Activated effector memory CD4-positive, alpha-beta T cell treated with Interleukin-2 at 50 U/mL for 16 hours (primary cell): Measurements from ENCODE around the gene NECTIN2.

ENCODE experiments used
- DNase-seq: peaks from one replicate; pipeline ENCODE4 v3.0.0-alpha.2; 2020

The NECTIN2 gene

GRCh38 chr19:44845612-44846454, at the start of gene NECTIN2:
NECTIN2 (plus strand) TSS chr19:44846297; CDS start chr19:44846526, 229 bp downstream.
- peak; percentile 42 for DNase-seq

DNA sequence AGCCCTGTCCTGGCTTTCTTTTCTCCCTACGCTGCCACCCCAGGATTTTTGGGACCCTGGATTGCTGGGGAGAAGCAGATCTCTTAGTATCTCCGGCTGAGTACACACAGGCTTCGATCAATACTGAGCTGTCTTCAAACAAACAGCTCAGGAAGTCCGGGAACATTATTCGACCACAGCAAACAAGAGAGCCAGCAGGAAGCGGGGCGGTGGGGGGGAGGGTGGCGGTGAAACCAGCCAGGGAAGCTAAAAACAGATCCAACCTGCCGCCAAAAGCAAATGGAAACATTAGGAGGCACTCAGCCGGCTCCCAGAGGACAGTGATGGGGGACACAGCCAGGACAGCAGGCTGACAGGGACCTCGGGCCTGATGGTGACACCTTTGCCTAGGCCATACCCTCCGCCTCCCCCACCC, 49.4 kb upstream of the NECTIN2 start:
- DNase-seq: peak; percentile 10

DNA sequence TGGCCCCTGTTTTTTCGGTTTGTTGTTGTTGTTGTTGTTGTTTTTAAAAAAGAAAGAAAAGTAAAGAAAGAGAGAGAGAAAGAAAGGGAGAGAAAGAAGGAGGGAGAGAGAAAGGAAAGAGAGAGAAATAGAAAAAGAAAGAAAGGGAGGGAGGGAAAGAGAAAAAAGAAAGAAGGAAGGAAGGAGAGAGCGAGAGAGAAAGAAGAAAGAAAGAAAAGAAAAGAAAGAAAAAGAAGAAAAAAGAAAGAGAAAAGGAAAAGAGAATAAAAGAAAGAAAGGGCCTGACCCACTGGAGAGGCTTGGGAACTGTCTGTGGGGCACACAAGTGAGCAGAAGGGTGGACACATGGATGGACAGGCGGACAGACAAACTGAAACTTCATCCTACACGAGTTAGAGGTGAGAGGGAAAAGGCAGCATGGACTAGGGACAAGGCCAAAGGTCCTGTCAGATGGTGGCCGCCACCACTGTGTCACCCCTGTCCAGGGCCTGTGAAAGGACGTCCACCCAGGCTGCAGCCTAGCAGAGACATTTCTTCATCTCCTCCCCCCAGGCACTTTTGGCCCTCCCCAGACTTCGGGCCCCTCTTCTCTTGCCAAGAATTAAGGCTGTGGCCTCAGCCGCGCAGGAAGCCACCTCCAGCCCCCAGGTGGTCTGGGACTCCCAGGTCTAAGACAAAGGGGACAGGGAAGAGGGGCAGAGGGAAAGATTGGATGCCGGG, 46.3 kb upstream of the NECTIN2 start:
- DNase-seq: no peak

DNA sequence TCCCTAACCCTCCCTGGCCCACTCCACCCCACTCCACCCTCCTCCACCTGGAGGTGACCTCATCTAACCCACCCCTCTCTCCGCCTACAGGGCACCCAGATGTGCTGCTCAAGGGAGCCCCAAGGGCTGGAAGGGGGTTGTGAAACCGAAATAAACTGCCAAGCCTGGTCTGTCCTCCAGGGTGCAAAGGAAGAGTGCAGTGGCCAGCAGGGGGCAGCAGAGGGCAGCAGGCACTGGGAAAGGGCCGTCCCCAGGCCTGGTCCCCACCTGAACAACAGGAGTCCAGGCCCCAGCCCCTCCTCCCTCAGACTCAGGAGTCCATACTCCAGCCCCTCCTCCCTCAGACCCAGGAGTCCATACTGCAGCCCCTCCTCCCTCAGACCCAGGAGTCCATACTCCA, 45.6 kb upstream of the NECTIN2 start:
- DNase-seq: peak; percentile 62

DNA sequence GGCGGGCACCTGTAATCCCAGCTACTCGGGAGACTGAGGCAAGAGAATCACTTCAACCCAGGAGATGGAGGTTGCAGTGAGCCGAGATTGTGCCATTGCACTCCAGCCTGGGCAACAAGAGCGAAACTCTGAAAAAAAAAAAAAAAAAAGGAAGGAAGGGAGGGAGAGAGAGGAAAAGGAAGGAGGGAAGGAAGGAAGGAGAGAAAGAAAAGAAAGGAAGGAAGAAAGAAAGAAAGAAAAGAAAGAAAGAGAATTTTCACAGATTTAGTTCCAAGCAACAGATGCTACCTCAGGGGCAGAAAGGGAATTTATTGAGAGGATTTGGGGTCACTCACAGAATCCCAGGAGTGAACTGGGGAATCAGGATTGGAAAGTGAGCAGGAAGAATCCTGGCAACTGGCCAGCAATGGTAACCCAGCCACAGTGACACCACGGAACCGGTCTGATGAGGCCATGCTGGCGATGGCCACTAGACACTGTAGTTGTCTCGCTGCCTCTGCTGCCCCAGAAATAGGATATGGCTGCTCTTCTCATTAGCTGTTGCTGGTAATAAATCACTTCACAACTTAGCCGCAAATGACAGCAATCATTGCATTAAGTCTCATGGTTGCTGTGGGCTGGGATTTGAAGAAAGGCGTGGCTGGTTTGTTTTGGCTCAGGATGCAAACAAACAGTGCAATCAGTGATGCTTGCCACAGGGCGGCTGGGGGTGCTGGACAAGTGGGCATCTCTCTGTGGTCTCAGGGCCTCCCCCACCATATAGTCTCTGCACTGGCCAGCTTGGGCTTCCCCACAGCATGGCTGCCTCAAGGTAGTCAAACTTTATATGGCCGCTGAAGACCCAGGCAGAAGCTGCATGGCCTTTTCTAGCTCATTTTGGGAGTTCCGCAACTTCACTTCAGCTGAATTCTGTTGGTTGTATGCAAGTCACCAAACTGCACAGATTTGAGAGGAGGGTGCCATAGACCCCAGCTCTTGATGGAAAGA, 42.4 kb upstream of the NECTIN2 start:
- no peak for DNase-seq

DNA sequence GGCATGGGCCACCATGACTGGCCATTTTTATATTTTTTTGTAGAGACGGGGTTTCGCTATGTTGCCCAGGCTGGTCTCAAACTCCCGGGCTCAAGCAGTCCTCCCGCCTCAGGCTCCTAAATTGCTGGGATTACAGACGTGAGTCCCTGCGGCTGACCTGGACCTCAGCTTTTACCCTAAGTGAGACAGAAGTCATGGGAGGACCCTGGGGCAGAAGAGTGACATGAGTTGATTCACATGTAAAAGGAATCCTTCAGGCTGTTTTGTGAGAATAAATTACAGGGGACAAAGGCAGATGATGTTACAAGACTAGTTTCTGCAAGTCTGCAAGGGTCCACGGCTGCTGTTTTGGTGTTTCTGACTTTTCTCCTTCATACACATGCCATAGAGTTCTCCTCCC, 39.8 kb upstream of the NECTIN2 start:
- DNase-seq: no peak

GRCh38 chr19:44807162-44807561, 38.9 kb upstream of the NECTIN2 start:
- DNase-seq: no peak

DNA sequence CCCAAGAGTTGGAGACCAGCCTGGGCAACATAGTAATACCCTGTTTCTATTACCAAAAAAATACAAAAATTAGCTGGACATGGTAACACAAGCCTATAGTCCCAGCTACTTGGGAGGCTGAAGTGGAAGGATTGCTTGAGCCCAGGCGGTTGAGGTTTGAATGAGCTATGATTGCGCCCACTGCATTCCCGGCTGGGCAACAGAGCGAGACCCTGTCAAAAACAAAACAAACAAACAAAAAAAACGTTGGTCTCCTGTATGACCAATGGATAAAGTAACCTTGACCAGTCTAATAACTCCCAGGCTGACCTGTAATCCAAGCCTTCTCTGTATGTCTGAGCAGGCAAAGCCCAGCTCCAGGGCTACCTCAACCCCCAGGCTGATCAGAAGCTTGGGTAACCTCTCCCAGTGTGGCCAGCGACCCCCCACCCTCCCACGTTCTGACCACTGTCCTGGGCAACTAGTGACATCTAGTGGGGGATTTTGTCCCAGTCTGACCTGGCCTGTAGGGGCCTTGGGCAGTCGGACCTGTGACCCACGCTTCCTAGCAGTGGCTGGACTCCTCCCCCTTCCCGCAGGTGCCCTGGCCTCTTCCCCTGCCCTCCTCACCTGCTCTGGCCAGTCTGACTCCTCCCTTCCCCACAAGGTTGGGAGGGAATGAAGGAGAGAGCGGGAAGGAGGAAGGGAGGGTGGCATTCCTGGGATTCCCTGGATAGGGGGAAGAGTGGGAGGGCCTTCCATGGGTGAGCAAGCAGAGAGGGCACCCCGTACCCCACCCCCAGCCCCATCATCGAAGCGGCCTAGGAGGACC, 38.2 kb upstream of the NECTIN2 start:
- no peak for DNase-seq

DNA sequence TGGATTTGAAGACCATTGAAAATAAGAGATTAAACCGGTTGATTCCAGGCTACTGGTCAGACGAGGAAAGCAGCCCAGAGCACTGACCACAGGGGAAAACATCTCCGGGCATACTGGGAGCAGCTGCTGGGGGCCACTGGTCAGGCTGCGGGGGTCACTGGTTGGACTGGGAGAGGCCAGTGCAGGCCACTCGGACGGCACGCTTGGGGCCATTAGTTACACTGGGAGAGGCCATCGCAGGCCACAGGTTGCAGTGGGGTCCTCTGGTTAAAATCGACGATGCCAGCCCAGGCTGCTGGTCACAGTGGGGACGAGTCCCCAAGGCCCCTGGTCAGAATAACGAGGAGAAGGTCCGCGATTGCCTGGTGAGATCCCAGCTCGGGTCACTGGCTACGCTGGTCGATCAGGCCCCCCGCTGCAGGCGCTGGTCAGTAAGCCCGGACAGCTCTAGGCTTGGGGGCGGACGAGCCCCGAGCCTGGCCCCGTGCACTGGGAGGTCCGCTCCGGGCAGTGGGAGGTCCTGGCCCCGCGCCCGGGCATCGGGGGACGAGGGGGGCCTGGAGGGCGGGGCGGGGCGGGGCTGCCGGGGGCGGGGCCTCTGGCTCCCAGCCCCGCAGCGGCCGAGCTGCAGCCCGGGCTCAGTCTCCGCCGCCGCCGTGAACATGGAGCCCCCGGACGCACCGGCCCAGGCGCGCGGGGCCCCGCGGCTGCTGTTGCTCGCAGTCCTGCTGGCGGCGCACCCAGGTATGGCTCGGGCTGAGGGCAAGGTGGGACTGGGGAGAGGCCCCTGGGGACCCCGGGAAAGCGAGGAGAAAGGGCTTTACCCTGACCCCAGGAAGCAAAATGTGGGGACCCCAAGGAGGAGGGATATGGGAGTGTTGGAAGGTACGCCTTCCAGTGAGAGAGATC, 37.4 kb upstream of the NECTIN2 start, which contains the start of gene BCAM:
BCAM (plus strand) TSS at position 641 of the 909 bp plus-strand sequence; CDS start at position 663, 22 bp downstream.
- DNase-seq: no peak

- no peak for DNase-seq
Measured at GRCh38 chr19:44809577-44810233, 36.4 kb upstream of the NECTIN2 start.

GRCh38 chr19:44810234-44811121, 35.6 kb upstream of the NECTIN2 start:
- DNase-seq: no peak

- no peak for DNase-seq
Measured at GRCh38 chr19:44811122-44811419, 35.0 kb upstream of the NECTIN2 start.

- no peak for DNase-seq
Measured at GRCh38 chr19:44812142-44812718, 33.9 kb upstream of the NECTIN2 start.

DNA sequence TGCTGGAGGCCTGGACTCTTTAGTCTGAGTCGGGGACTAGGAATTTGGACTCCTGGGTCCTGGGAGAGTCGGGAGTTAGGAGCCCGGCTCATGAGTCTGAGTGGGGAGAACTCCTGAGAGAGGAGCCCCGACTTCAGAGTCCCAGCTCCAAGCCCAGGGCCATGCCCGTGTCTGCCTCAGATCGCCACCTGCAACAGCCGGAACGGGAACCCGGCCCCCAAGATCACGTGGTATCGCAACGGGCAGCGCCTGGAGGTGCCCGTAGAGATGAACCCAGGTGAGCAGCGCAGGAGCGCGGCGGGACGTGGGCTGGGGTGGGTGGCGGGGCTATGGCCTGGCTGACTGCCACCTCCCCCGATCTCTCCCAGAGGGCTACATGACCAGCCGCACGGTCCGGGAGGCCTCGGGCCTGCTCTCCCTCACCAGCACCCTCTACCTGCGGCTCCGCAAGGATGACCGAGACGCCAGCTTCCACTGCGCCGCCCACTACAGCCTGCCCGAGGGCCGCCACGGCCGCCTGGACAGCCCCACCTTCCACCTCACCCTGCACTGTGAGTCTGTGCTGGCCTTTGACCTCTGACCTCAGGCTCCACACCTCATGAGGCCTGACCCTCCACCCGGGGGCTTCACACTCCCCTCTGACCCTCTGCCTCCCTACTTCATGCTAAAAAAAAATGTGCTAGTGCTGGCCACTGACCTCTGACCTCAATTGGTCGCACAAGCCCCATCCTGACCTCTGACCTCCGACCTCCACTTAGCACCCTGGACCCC, 32.8 kb upstream of the NECTIN2 start:
- no peak for DNase-seq

DNA sequence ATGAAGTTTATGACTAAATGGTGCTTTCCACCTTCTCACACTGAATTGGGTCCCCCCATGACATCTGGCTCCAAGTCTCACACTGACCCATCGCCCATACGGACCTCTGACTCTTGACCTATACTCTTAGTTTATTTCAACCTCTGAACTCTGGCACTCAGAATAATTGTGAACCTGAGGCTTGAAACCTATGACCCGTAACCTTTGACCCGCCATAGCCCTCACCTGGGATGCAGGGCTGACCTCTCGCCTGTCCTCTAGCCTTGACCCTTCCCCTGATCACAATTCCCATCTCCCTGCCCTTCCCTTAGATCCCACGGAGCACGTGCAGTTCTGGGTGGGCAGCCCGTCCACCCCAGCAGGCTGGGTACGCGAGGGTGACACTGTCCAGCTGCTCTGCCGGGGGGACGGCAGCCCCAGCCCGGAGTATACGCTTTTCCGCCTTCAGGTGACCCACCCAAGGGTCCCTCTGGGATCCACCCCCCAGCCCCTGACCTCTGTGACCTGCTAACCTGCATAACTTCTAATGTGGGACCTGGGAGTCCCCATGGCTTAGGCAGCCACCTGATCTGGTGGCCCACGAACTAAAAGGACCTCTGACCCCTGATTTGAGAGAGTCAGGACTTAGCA, 32.1 kb upstream of the NECTIN2 start:
- no peak for DNase-seq

DNA sequence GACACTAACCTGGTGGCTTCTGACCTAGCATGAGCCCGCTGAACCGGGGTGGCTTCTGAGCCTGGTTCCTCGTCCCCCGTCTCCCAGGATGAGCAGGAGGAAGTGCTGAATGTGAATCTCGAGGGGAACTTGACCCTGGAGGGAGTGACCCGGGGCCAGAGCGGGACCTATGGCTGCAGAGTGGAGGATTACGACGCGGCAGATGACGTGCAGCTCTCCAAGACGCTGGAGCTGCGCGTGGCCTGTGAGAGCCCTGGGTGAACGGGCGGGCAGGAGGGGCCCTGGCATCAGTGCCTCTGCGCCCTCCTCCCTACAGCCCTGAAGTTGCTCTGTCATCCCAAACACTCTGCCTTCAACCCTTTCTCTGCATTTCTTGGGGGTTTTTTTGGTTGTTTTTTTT, 31.6 kb upstream of the NECTIN2 start:
- no peak for DNase-seq

DNA sequence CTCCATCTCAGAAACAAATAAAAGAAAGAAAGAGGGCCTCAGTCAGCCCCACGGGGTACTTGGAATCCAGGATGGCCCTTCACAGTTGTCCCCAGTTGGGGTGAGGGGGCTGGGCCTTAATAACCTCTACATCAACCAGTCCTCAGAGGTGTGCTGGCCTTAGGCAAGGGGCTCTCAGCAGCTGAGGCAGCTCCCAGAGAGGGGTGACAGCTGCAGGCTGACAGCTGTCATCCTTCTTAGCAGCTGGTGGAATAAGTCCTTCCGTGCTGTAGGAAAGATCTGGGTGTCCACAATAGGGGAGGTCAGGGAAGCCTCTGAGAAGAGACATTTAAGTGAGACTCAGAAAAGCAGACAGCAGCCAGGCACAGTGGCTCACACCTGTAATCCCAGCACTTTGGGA, 29.8 kb upstream of the NECTIN2 start:
- no peak for DNase-seq
